GM12891 (cell line): ENCODE measurements around the gene DCP1B.

Experiments used
- PAX5 ChIP-seq: IDR thresholded peaks from 2 replicates; pipeline ENCODE4 v1.6.1; 2011; ENCODE audit warnings: low read length, moderate library complexity, mild to moderate bottlenecking; ENCODE audit not compliant: insufficient read depth, severe bottlenecking
- POLR2A ChIP-seq: IDR thresholded peaks from 2 replicates; pipeline ENCODE4 v1.6.1; 2011; ENCODE audit warnings: low read depth, low read length, control low read depth
- POLR2AphosphoS5 ChIP-seq: IDR thresholded peaks from 2 replicates; pipeline ENCODE4 v1.6.1; 2011; ENCODE audit warnings: low read depth, low read length, control low read depth
- SPI1 ChIP-seq: IDR thresholded peaks from 2 replicates; pipeline ENCODE4 v1.6.1; 2011; ENCODE audit warnings: low read depth, low read length, control low read depth
- TAF1 ChIP-seq: IDR thresholded peaks from 2 replicates; pipeline ENCODE4 v1.6.1; 2011; ENCODE audit warnings: low read depth, low read length, control low read depth

- TF ChIP-seq POLR2A = no peak
- no peak for TF ChIP-seq TAF1
- no peak for TF ChIP-seq POLR2AphosphoS5
- peak; percentile 81 for TF ChIP-seq SPI1
- TF ChIP-seq PAX5 = no peak
Measured at GRCh38 chr12:1995205-1995896, 8.9 kb downstream of the DCP1B start.
